GM18873 (cell line): ENCODE data around the gene GTF2A2.

Experiments
- ATAC-seq: cut with Tn5 transposase; IDR thresholded peaks from one replicate; pipeline ENCODE4 v1.9.1; 2021; ENCODE audit warnings: mild to moderate bottlenecking, moderate library complexity, moderate number of reproducible peaks; ENCODE audit not compliant: unreplicated experiment, low FRiP score

GTF2A2 gene

GRCh38 chr15:59609730-59610712 is 47.3 kb downstream of the GTF2A2 start:
- no peak for ATAC-seq

GRCh38 chr15:59605994-59606393 is 51.3 kb downstream of the GTF2A2 start:
- no peak for ATAC-seq

GRCh38 chr15:59598461-59598860 is 58.9 kb downstream of the GTF2A2 start:
- ATAC-seq, result no peak

GRCh38 chr15:59596640-59597039 is 60.7 kb downstream of the GTF2A2 start:
- no peak for ATAC-seq

DNA sequence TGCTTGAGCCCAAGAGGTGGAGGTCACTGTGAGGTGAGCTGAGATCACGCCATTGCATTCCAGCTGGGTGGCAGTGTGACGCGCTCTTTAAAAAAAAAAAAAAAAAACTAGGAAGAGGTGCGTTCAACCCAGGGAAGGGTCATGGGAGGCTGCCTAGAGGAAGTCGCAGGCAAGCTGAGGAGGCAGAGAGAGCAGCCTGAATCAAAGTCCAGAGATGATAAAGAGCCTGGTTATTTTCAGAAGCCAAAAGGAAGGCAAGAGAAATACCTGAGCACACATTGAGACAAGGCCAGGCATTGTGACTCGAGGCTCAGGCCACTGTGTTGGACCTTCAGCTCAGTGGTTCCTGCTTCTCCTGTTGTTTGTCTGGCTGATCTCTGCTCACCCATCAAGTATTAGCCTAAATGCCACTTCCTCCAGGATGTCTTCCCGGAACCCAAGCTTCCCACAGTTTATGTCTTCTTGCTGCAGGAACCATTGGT is 61.8 kb downstream of the GTF2A2 start:
- no peak for ATAC-seq

DNA sequence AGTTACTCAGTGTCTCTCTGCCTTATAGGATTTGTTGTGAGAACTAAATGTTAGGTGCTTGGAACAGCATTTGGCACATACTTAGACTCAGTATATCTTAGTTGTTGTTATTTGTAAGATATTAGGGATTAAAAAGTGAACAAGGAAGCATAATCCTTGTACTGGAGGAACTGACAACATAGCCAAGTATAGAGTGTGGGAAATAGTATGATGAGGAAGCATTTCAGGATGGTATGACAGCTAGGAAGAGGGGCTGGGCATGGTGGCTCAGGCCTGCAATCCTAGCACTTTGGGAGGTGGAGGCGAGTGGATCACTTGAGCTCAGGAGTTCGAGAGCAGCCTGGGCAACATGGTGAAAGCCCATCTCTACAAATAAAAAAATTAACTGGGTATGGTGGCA is 62.3 kb downstream of the GTF2A2 start:
- no peak for ATAC-seq

DNA sequence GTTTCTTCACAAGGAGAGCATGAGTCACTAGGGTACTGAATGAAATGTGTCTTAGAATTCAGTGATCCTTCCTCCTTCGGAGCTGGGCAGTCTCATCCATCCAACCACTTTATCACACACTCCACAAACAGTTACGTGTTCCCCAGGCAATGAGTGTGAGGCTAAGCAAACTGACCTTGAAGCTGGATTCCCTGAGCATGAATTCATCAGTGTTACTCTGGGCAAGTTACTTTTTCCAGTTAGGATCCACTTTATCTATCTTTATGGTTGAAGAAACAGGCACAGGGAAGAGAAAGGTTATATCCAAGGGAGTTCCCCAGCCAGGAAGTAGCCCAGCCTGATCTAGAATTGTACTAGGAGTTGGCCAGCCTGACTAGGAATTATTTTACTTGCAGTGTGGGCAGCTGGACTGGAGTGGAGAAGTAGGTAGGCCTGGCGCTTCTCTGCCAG is 62.8 kb downstream of the GTF2A2 start:
- no peak for ATAC-seq

GRCh38 chr15:59591356-59591755 is 66.0 kb downstream of the GTF2A2 start:
- no peak for ATAC-seq

- ATAC-seq, result no peak
Observed at GRCh38 chr15:59590027-59590426, 67.3 kb downstream of the GTF2A2 start.
